ENCODE data around the gene TRAP1. TPM values are rescaled to one million over a fixed set of nuclear protein-coding genes. Genes with fewer than 3 reads are reported as not detected.

TRAP1 gene
- total and polyA plus RNA-seq, 8 donors = 39.5 to 460 (median 88.7) TPM

DNA sequence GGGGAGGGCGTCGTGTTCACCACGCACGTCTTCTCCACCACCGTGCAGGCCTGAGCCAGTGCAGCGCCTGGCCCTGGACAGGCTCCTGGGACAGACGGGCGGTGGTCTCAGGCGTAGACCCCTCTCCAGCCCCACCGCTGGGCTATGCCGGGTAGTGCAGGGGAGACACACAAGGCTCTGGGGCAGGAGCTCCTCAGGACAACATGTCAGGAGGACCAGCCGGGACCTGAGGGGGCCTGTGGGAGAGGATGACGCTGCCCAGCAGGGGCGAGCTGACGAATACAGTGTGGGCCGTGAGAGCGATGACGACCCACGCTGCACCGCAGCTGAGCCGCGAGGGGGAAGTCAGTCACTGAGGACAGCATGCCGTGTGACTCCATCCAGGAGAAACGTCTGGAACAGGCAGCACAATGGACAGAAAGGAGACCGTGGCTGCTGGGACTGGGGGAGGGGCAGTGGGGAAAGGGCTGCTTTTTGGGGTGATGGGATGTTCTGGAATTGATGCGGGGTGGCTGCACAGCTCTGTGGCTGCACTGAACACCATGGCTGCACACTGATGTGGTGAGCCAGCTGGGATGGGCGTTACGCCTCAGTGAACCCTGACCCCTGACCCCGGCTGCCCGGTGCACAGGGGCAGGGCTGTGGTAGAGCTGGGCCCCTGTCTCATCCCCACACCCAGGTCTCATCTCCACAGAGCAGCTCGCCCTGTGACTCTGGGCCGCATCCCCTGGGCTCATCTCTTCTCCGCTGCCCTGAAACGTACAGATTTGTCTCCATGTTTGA is 42.6 kb downstream of the TRAP1 start:
- TF ChIP-seq EP300 (IDR thresholded peaks at IDR 0.05) = no peak
- no peak for TF ChIP-seq POLR2A (IDR thresholded peaks at IDR 0.05)
- TF ChIP-seq, protein P1, sequence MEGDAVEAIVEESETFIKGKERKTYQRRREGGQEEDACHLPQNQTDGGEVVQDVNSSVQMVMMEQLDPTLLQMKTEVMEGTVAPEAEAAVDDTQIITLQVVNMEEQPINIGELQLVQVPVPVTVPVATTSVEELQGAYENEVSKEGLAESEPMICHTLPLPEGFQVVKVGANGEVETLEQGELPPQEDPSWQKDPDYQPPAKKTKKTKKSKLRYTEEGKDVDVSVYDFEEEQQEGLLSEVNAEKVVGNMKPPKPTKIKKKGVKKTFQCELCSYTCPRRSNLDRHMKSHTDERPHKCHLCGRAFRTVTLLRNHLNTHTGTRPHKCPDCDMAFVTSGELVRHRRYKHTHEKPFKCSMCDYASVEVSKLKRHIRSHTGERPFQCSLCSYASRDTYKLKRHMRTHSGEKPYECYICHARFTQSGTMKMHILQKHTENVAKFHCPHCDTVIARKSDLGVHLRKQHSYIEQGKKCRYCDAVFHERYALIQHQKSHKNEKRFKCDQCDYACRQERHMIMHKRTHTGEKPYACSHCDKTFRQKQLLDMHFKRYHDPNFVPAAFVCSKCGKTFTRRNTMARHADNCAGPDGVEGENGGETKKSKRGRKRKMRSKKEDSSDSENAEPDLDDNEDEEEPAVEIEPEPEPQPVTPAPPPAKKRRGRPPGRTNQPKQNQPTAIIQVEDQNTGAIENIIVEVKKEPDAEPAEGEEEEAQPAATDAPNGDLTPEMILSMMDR (IDR thresholded peaks at IDR 0.05) = no peak
- TF ChIP-seq POLR2AphosphoS5 (IDR thresholded peaks at IDR 0.05) = no peak
- Histone ChIP-seq H3K27me3 (no peaks in the 10 kb centered on the region), H3K4me3 (no peak overlapping the region), H3K36me3 (peaks cover 52 to 96% (median 92%) of the 10 kb centered on the region in 4 donors), H3K9me3 (no peaks in the 10 kb centered on the region), H3K27ac (no peak overlapping the region), H3K4me1 (no peaks in the 10 kb centered on the region)
- DNase-seq = no peak
- intact Hi-C loops (cut with DNase I; ENCODE audit: low total_unique reads) = no loop called here
- 89 to 95% (median 94%) methylated on average over 30 to 34 of the region's 34 CpGs for WGBS, 5 donors

DNA sequence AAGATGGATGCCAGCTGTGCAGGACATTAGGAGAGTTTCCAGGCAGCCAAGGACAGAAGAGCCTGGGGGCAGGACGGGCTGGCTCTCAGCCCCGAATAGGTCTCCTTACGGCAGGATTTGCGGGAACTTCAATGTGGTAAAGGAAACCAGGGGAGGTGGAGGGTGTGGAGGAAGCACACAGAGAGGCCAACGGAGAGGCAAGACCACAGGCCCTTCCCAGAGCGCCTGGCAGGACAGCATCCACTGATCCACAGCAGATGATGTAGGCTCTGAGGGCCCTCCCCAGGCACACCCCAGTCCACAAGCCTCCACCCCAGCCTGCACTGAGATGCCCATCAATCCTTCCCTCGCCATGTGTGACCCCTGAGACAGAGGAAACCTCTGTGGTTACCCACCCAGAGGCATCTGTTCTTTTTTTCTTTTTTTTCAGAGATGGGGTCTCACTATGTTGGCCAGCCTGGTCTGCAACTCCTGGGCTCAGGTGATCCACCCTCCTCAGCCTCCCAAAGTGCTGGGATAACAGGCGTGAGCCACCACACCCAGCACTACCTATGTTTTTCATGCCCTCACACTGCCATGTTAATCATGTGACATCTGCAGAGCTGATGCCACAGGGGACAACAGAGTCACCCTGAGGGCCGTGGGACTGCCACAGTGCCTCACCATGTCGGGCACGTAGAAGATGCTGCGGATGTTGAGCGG is 43.5 kb downstream of the TRAP1 start:
- Histone ChIP-seq H3K4me1 (no peaks in the 10 kb centered on the region), H3K9me3 (no peaks in the 10 kb centered on the region), H3K27me3 (no peaks in the 10 kb centered on the region), H3K4me3 (no peak overlapping the region), H3K27ac (no peak overlapping the region), H3K36me3 (peaks cover 47 to 96% (median 88%) of the 10 kb centered on the region in 4 donors)
- no peak for DNase-seq
- intact Hi-C loops (cut with DNase I; ENCODE audit: low total_unique reads) = no loop called here
- no peak for TF ChIP-seq POLR2AphosphoS5 (IDR thresholded peaks at IDR 0.05)
- TF ChIP-seq POLR2A (IDR thresholded peaks at IDR 0.05) = no peak
- TF ChIP-seq, protein P1 (IDR thresholded peaks at IDR 0.05) = no peak
- TF ChIP-seq EP300 (IDR thresholded peaks at IDR 0.05) = no peak
- WGBS, 5 donors = 90 to 96% (median 95%) methylated on average over 12 to 13 of the region's 13 CpGs

DNA sequence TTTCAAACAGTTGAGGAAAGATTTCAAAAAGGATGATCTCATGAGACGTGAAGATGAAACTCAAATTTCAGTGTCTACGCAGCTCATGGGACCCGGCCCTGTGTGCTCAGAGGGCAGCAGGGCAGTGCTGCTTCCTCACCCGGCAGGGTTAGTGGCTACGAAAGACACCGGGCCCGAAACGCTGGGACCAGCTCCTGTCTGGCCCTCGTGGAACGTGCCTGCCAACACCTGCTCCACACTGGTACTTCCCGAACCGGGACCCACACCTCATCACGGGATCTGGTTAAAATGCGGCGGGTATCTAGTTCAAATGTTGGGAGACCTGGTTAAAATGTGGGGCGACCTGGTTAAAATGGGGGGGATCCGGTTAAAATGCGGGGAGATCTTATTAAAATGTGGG is 44.1 kb downstream of the TRAP1 start:
- DNase-seq = no peak
- Histone ChIP-seq H3K36me3 (peaks cover 45 to 96% (median 88%) of the 10 kb centered on the region in 4 donors), H3K4me1 (no peaks in the 10 kb centered on the region), H3K27ac (no peak overlapping the region), H3K9me3 (no peaks in the 10 kb centered on the region), H3K27me3 (no peaks in the 10 kb centered on the region), H3K4me3 (no peak overlapping the region)
- 93 to 97% (median 95%) methylated on average over 17 to 18 of the region's 18 CpGs for WGBS, 5 donors
- TF ChIP-seq POLR2A (IDR thresholded peaks at IDR 0.05) (no peak), EP300 (IDR thresholded peaks at IDR 0.05) (no peak), POLR2AphosphoS5 (IDR thresholded peaks at IDR 0.05) (no peak)
- TF ChIP-seq, protein P1 (IDR thresholded peaks at IDR 0.05) = no peak
- intact Hi-C loops (cut with DNase I; ENCODE audit: low total_unique reads) = no loop called here

DNA sequence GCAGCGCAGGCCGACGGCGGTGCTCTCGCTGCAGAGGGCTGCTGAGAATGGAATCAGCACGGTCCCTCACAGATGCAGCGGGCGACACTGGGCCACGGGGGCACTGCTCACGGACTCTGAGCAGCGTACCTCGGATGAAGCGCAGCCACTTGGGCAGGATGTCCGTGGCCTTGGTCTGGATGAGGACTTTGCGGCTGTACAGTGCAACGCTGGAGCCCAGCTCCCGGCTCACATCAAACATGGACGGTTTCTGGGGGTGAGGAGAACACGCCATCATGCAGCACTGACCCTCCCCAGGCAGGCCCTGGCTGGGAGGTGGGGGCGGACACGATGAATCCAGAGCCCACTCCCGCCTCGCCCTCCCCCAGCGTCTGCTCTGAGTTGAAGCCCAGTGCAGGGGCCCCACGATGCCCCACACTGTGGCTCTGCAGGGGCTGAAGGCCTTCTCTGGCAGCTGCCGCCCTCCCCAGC is 44.7 kb downstream of the TRAP1 start:
- peaks cover 39 to 91% (median 83%) of the 10 kb centered on the region in 4 donors for H3K36me3 ChIP-seq
- H3K9me3 ChIP-seq = no peaks in the 10 kb centered on the region
- WGBS, 5 donors = 94 to 97% (median 96%) methylated on average over 18 to 26 of the region's 26 CpGs
- H3K4me1 ChIP-seq = no peaks in the 10 kb centered on the region
- H3K27me3 ChIP-seq = no peaks in the 10 kb centered on the region
- no peak overlapping the region for H3K27ac ChIP-seq
- intact Hi-C loops (cut with DNase I; ENCODE audit: low total_unique reads) = no loop called here
- DNase-seq = no peak
- H3K4me3 ChIP-seq = no peak overlapping the region
- TF ChIP-seq, protein P1 (IDR thresholded peaks at IDR 0.05) = no peak
- TF ChIP-seq POLR2A (IDR thresholded peaks at IDR 0.05) = no peak
- no peak for TF ChIP-seq EP300 (IDR thresholded peaks at IDR 0.05)
- TF ChIP-seq POLR2AphosphoS5 (IDR thresholded peaks at IDR 0.05) = no peak

All from stomach (tissue), 9 donors.